ENCODE measurements around the gene ANKRD12.

GRCh38 chr18:9193031-9193430 is 56.5 kb downstream of the ANKRD12 start:
- TF ChIP-seq, protein P1, sequence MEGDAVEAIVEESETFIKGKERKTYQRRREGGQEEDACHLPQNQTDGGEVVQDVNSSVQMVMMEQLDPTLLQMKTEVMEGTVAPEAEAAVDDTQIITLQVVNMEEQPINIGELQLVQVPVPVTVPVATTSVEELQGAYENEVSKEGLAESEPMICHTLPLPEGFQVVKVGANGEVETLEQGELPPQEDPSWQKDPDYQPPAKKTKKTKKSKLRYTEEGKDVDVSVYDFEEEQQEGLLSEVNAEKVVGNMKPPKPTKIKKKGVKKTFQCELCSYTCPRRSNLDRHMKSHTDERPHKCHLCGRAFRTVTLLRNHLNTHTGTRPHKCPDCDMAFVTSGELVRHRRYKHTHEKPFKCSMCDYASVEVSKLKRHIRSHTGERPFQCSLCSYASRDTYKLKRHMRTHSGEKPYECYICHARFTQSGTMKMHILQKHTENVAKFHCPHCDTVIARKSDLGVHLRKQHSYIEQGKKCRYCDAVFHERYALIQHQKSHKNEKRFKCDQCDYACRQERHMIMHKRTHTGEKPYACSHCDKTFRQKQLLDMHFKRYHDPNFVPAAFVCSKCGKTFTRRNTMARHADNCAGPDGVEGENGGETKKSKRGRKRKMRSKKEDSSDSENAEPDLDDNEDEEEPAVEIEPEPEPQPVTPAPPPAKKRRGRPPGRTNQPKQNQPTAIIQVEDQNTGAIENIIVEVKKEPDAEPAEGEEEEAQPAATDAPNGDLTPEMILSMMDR (IDR thresholded peaks at IDR 0.05) = no peak
- no peak for TF ChIP-seq POLR2A (IDR thresholded peaks at IDR 0.05)
- TF ChIP-seq EP300 (IDR thresholded peaks at IDR 0.05) = no peak

All from tibial nerve (tissue), 4 donors.